SKM-1 treated with dmso at 0.1 percent for 144 hours (cell line): ENCODE results near the gene RHOXF1.
"Not testable (repeated sequence)": the region's sequence is repeated elsewhere in the genome, so short reads cannot be mapped to it uniquely, and the experiment has no call there.

Experiments
- DNase-seq: peaks from one replicate; lab custom pipeline; 2025; ENCODE audit not compliant: unreplicated experiment; lab: John Stamatoyannopoulos, UW

The RHOXF1 gene

DNA sequence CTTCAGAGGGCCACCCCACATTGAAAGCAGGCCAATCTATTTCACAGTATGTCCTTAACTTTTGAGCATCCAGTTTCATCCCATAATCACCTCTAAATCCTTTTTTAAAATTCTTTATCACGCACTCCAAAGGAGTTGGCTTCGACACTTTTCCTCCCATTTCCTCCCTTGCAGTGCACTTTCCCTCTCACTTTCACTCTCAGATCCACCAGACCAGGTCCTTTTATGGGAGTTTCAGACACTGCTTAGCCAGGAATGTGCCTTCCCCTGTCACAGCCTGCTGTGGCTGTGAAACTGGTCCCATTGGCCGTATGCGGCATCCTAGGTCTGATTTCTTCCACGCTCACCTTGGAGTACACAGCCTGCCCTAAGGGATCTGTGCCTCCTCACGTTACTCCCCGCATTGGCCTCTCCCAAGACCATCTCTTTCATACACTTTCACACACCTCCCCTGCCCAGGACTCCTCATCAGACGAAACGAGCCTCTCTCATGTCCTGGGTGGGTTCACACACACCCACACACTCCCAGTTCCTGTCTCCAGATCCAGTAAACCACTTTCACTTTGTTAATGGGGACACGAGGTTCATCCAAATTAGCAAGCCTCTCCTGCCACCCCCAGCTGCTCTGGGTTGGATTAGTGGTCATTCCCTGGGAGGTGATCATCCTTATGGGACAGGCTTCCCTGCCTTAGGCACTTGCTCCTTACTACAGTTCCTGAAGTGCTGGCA is 28.3 kb downstream of the RHOXF1 start:
- DNase-seq, result no peak

DNA sequence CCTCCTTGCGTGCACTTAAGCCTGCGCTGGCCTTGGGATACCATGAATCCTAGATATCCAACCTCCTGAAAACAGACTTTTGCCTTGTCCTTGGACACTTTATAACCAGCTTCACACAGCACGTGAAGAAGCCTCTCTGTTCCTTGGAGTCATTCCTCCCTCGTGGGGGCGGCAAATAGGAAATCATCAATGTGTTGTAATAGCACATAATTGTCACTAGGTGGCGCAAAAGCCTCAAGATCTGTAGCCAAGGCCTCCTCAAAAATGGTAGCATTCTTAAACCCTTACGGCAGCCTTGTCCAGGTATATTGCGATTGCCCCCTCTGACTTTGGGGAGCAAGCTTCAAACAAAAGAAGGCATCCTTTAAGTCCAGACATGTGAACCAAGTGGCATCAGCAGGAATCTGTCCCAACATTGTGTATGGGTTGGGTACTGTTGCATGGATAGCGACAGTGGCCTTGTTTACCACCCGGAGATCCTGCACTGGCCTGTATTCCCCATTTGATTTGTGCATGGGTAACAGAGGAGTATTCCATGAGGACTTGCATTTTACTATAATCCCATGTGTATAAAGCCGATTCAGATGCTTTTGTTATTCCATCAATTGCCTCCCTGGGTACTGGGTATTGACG is 30.0 kb downstream of the RHOXF1 start:
- not testable (repeated sequence) for DNase-seq

DNA sequence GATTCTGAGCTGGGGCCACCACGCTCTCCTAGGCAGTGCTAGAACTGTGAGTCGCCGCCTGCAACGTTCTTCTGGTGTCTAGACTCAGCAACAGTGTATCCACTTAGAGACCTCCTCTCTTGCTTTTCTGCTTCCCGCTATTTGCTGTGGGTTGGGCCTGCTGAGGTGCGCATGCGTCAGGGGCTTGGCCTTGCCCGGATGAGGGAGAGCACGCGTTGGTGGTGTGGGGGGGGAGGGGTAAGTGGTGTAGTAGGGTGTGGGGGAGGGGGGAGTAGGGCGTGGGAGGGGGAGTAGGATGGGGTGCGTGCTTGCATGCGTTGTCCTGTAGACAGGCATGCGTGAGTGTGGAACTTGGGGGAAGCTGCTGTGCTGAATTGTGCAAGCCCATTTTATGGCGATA is 38.1 kb downstream of the RHOXF1 start, which contains the start of gene RHOXF2B:
TSS of gene RHOXF2B (minus strand) at position 101 of the 400 bp plus-strand sequence. CDS start 138 bp downstream, outside the sequence.
- DNase-seq, result not testable (repeated sequence)

GRCh38 chrX:120066169-120066568 is 49.5 kb downstream of the RHOXF1 start:
- not testable (repeated sequence) for DNase-seq
